K562 (cell line): ENCODE measurements around the gene SLC30A1. TPM values are rescaled to one million over a fixed set of nuclear protein-coding genes. Genes with fewer than 3 reads are reported as not detected.

Experiments used
- ATAC-seq: fragments of 200-7000 bp; cut with Tn5 transposase; 3 replicates; pipeline ENCODE4 v1.9.1; 2020; ENCODE audit warnings: moderate library complexity
- BruUV-seq: library from RNA; stranded (reverse); fragments of 400-500 nt; replicated peaks from 2 replicates; lab custom pipeline; 2021; lab: Mats Ljungman, UMichigan
- CTCF ChIA-PET: fragments of 300-600 bp; formaldehyde crosslinking; extraction: SDS; loops from one replicate; lab custom pipeline; 2021; ENCODE audit warnings: low intra/inter-chr PET ratio; lab: Yijun Ruan, JAX
- POLR2A ChIA-PET: fragments of 300-600, 350-650 bp; sonication (Branson Sonifier 250); formaldehyde crosslinking; extraction: SDS; loops from one replicate; lab custom pipeline; 2021; ENCODE audit warnings: antibody characterized with exemption, inconsistent platforms; lab: Yijun Ruan, JAX
- DNase-seq, 4 experiments: peaks; one replicate each; pipeline versions ENCODE4 v3.0.0 to v3.0.0-alpha.2; 2011 to 2018; ENCODE audit warnings: low spot score in 3 of 4, mixed read lengths in 3 of 4; ENCODE audit errors: extremely low read depth in 1 of 4
- FAIRE-seq: peaks from 2 replicates; lab custom pipeline; 2011; peaks lifted over from hg19 to GRCh38; lab: Jason Lieb, UNC
- H2AFZ ChIP-seq: 2 replicates; pipeline ENCODE4 v1.6.0; 2011; ENCODE audit warnings: low read depth, low read length, control low read depth, inconsistent platforms
- H3K27ac ChIP-seq: fragments of 200-600 bp; 3 replicates; pipeline ENCODE4 v1.8.0; 2011; ENCODE audit warnings: low read depth, mild to moderate bottlenecking, control low read depth, inconsistent platforms, low read length, moderate library complexity, mixed read lengths; ENCODE audit errors: extremely low read depth
- H3K27me3 ChIP-seq, 2 experiments: fragments of 300-600 bp in 1 of 2; 2 replicates in 1 of 2; 3 replicates in 1 of 2; pipeline versions ENCODE4 v1.6.0 to v1.8.0; 2011; ENCODE audit warnings: inconsistent platforms in 2 of 2, low read length in 2 of 2, mild to moderate bottlenecking in 1 of 2, mixed read lengths in 1 of 2, moderate library complexity in 1 of 2; ENCODE audit not compliant: control insufficient read depth in 2 of 2, insufficient read depth in 2 of 2
- H3K36me3 ChIP-seq: fragments of 300-600 bp; 3 replicates; pipeline ENCODE4 v1.8.0; 2011; ENCODE audit warnings: mild to moderate bottlenecking, low read length, inconsistent platforms; ENCODE audit not compliant: control insufficient read depth, insufficient read depth
- H3K4me1 ChIP-seq, 2 experiments: fragments of 200-600 bp in 1 of 2; replicated peaks in 1 of 2; 2 replicates in 1 of 2; 3 replicates in 1 of 2; pipeline versions ENCODE4 v1.5.1 to v1.8.0; 2011; ENCODE audit warnings: inconsistent platforms in 2 of 2, low read length in 2 of 2, mild to moderate bottlenecking in 1 of 2, mixed read lengths in 1 of 2, moderate library complexity in 1 of 2; ENCODE audit not compliant: control insufficient read depth in 2 of 2, insufficient read depth in 2 of 2
- H3K4me2 ChIP-seq: 2 replicates; pipeline ENCODE4 v1.6.1; 2011; ENCODE audit warnings: low read length, control low read depth, inconsistent platforms, mixed read lengths; ENCODE audit not compliant: insufficient read depth
- H3K4me3 ChIP-seq: fragments of 200-600 bp; sonication (generic), shearing (Covaris generic); 2 replicates; pipeline ENCODE4 v1.5.1; 2016; ENCODE audit warnings: control low read depth, inconsistent platforms
- H3K79me2 ChIP-seq: fragments of 200-600 bp; 3 replicates; pipeline ENCODE4 v1.8.0; 2011; ENCODE audit warnings: low read length, inconsistent platforms; ENCODE audit not compliant: control insufficient read depth, insufficient read depth
- H3K9ac ChIP-seq, 2 experiments: 2 replicates each; pipeline versions ENCODE4 v1.6.0 to v1.6.1; 2011; ENCODE audit warnings: low read depth in 2 of 2, low read length in 2 of 2, control low read depth in 1 of 2, inconsistent platforms in 1 of 2, mild to moderate bottlenecking in 1 of 2, mixed read lengths in 1 of 2; ENCODE audit not compliant: insufficient read depth in 1 of 2
- H3K9me1 ChIP-seq: one replicate; pipeline ENCODE4 v1.6.0; 2011; ENCODE audit warnings: inconsistent platforms, mild to moderate bottlenecking, low read length, moderate library complexity; ENCODE audit not compliant: control insufficient read depth, insufficient read depth
- H3K9me3 ChIP-seq: replicated peaks from 2 replicates; pipeline ENCODE4 v1.5.1; 2011; ENCODE audit warnings: low read depth, low read length, inconsistent platforms; ENCODE audit not compliant: control insufficient read depth, insufficient read depth
- H4K20me1 ChIP-seq: replicated peaks from 2 replicates; pipeline ENCODE4 v1.6.1; 2011; ENCODE audit warnings: low read length, inconsistent platforms, mixed read lengths; ENCODE audit not compliant: control insufficient read depth, insufficient read depth
- FOXA3 ChIP-seq, 2 experiments: fragments of 450-650 bp in 1 of 2; sonication (generic) in 1 of 2; formaldehyde crosslinking; IDR thresholded peaks in 1 of 2; conservative IDR thresholded peaks in 1 of 2; 2 replicates each; pipeline versions ENCODE4 v1.4.0 to v1.8.0; 2020 to 2022; ENCODE audit warnings: mild to moderate bottlenecking in 2 of 2, missing genetic modification reagents in 1 of 2
- FOXK2 ChIP-seq, 2 experiments: fragments of 450-650 bp; IDR thresholded peaks in 1 of 2; conservative IDR thresholded peaks in 1 of 2; 2 replicates each; pipeline ENCODE4 v1.6.1; 2016; ENCODE audit warnings: low read depth in 2 of 2, mild to moderate bottlenecking in 1 of 2
- PHTF2 ChIP-seq: fragments of 250-450 bp; sonication (Bioruptor Pico); IDR thresholded peaks from 2 replicates; pipeline ENCODE4 v1.5.0; 2021; ENCODE audit warnings: mild to moderate bottlenecking
- THRB ChIP-seq: fragments of 450-650 bp; formaldehyde crosslinking; conservative IDR thresholded peaks from 2 replicates; pipeline ENCODE4 v1.4.0; 2022; ENCODE audit warnings: mild to moderate bottlenecking, missing genetic modification characterization
- ZMIZ1 ChIP-seq, 2 experiments: fragments of 150-350 bp in 1 of 2; IDR thresholded peaks; 2 replicates each; pipeline ENCODE4 v1.6.1; 2012 to 2016; ENCODE audit warnings: low read depth in 2 of 2, low read length in 2 of 2, mild to moderate bottlenecking in 1 of 2, moderate library complexity in 1 of 2
- ZNF639 ChIP-seq, 2 experiments: fragments of 200-800 bp in 1 of 2; sonication (Bioruptor generic) in 1 of 2; sonication (generic) in 1 of 2; formaldehyde crosslinking in 1 of 2; IDR thresholded peaks in 1 of 2; conservative IDR thresholded peaks in 1 of 2; 2 replicates each; pipeline versions ENCODE4 v1.5.0 to v1.6.1; 2016 to 2020; ENCODE audit warnings: missing compliant biosample characterization in 1 of 2, missing genetic modification characterization in 1 of 2, missing genetic modification reagents in 1 of 2
- WGBS: fragments of 100-300 bp; shearing (Covaris generic); methylation state at CpG from one replicate; pipeline ENCODE4 v1.1.6; 2016; ENCODE audit warnings: low coverage, mixed read lengths; ENCODE audit not compliant: insufficient coverage; ENCODE audit errors: missing lambda C conversion rate; 5-methylcytosine and 5-hydroxymethylcytosine counted together
- in situ Hi-C: fragments of 300-500 bp; cut with MboI; formaldehyde crosslinking; loops from 4 replicates; pipeline ENCODE4 v1.15.0; 2018; ENCODE audit warnings: inconsistent platforms, mixed read lengths
- intact Hi-C: fragments of 100-400 bp; cut with micrococcal nuclease; formaldehyde crosslinking; loops from 2 replicates; pipeline ENCODE4 v1.14.2; 2022
- polyA plus RNA-seq, 8 experiments: library from polyadenylated mRNA; depleted of rRNA in 4 of 8; stranded (reverse) in 5 of 8; unstranded in 3 of 8; fragments of >200 nt; fragmentation: Nextera tagmentation in 2 of 8; fragmentation: Illumina TruSeq in 1 of 8; extraction: Ambion mirVana in 2 of 8; extraction: Trizol in 1 of 8; gene quantifications; 2 replicates each; pipeline versions ENCODE4 v1.2.1 to v1.2.3, GENCODE V29; 2011 to 2014; ENCODE audit warnings: inconsistent platforms in 1 of 8, missing spikeins in 1 of 8
- total RNA-seq, 7 experiments: library from RNA; depleted of rRNA in 6 of 7; stranded (reverse); fragments of >200 nt in 6 of 7; fragmentation: Illumina TruSeq in 2 of 7; extraction: Trizol in 2 of 7; gene quantifications; 2 replicates each; pipeline versions ENCODE4 v1.2.1 to v1.2.3, GENCODE V29; 2011 to 2021; ENCODE audit warnings: low replicate concordance in 1 of 7
- TF ChIP-seq, protein P1 (sequence below): sonication (generic); formaldehyde crosslinking; IDR thresholded peaks from 2 replicates; pipeline ENCODE4 v1.4.0; 2020; ENCODE audit warnings: mild to moderate bottlenecking, missing genetic modification reagents

The SLC30A1 gene
- total and polyA plus RNA-seq, 9 of the 15 experiments (the other 6 are each of a cell fraction or from before 2014, with no cell fraction given): 4.1 to 14.4 (median 6.6) TPM

GRCh38 chr1:211605034-211605433 is 26.1 kb upstream of the SLC30A1 start (continued):
- TF ChIP-seq ZNF639 (CRISPR knock-in tag; conservative IDR thresholded peaks at IDR 0.05 in 1 of 2, IDR thresholded peaks at IDR 0.05 in 1 of 2) (0 out of 4 replicates have a peak, but pooled peaks of 1 of the 2 experiments have one; percentile 9), PHTF2 (CRISPR knock-in tag) (no peak)

- peaks cover 13 to 26% of the 10 kb centered on the region in 2 experiments; a peak in 4 of 5 replicates for H3K4me1 ChIP-seq
Measured at GRCh38 chr1:211604548-211604947, 25.6 kb upstream of the SLC30A1 start.

More at GRCh38 chr1:211604548-211604947, 25.6 kb upstream of the SLC30A1 start:
- DNase-seq: no peak
- Histone ChIP-seq H3K9me1 (no peaks in the 10 kb centered on the region), H3K4me3 (peak overlapping the region; percentile 49; the same call in 1 of the 2 replicates), H3K9me3 (no peaks in the 10 kb centered on the region)
- TF ChIP-seq, protein P1, sequence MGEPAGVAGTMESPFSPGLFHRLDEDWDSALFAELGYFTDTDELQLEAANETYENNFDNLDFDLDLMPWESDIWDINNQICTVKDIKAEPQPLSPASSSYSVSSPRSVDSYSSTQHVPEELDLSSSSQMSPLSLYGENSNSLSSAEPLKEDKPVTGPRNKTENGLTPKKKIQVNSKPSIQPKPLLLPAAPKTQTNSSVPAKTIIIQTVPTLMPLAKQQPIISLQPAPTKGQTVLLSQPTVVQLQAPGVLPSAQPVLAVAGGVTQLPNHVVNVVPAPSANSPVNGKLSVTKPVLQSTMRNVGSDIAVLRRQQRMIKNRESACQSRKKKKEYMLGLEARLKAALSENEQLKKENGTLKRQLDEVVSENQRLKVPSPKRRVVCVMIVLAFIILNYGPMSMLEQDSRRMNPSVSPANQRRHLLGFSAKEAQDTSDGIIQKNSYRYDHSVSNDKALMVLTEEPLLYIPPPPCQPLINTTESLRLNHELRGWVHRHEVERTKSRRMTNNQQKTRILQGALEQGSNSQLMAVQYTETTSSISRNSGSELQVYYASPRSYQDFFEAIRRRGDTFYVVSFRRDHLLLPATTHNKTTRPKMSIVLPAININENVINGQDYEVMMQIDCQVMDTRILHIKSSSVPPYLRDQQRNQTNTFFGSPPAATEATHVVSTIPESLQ: 0 out of 2 replicates have a peak, but pooled peaks have one; percentile 28
- TF ChIP-seq FOXA3 (CRISPR knock-in tag; conservative IDR thresholded peaks at IDR 0.05 in 1 of 2, IDR thresholded peaks at IDR 0.05 in 1 of 2) (peak in 1 of 2 experiments; percentile 42; a peak in 1 of 4 replicates), THRB (CRISPR knock-in tag) (no peak), ZMIZ1 (IDR thresholded peaks at IDR 0.05; ENCODE audit: low read depth in 2 of 2, low read length in 2 of 2) (no peak), FOXK2 (conservative IDR thresholded peaks at IDR 0.05 in 1 of 2, IDR thresholded peaks at IDR 0.05 in 1 of 2; ENCODE audit: low read depth in 2 of 2) (0 out of 4 replicates have a peak, but pooled peaks of 1 of the 2 experiments have one; percentile 19)
- TF ChIP-seq, all 486 proteins: peak for 3
- intact Hi-C loops: no loop called here
- Histone ChIP-seq H4K20me1 (no peaks in the 10 kb centered on the region), H3K9ac (peak overlapping the region in 1 of 2 experiments; percentile 83; a peak in 1 of 4 replicates), H3K79me2 (peaks cover 31% of the 10 kb centered on the region), H3K36me3 (peaks cover 21% of the 10 kb centered on the region), H3K27ac (no peak overlapping the region), H2AFZ (no peak overlapping the region), H3K27me3 (no peaks in the 10 kb centered on the region), H3K4me2 (peak overlapping the region; percentile 98)
- no TSS peak for BruUV-seq
- in situ Hi-C loops: no loop called here
- CTCF ChIA-PET: no interaction called here
- ATAC-seq (no peak), FAIRE-seq (no peak)
- WGBS: 50% methylated on average over 2 of the region's 2 CpGs
- POLR2A ChIA-PET: interaction anchor here (4.9 kb wide), 1 partner anchor 25 kb away, joined by 31 read pairs; the partner anchor contains the start of gene SLC30A1
